OCI-LY1 (cell line): ENCODE measurements around the gene FBXO8.

Experiments
- CTCF ChIP-seq: fragments of 200-600 bp; sonication (generic), shearing (Covaris generic); IDR thresholded peaks from 2 replicates; pipeline ENCODE4 v1.5.1; 2017; ENCODE audit warnings: mild to moderate bottlenecking, antibody characterized with exemption, low read length, moderate library complexity, mixed read lengths
- EZH2 ChIP-seq: fragments of 200-600 bp; sonication (generic), shearing (Covaris generic); IDR thresholded peaks from 2 replicates; pipeline ENCODE4 v1.8.0; 2017; ENCODE audit warnings: borderline replicate concordance, mixed run types, mild to moderate bottlenecking, antibody characterized with exemption, low read length, moderate library complexity, mixed read lengths

DNA sequence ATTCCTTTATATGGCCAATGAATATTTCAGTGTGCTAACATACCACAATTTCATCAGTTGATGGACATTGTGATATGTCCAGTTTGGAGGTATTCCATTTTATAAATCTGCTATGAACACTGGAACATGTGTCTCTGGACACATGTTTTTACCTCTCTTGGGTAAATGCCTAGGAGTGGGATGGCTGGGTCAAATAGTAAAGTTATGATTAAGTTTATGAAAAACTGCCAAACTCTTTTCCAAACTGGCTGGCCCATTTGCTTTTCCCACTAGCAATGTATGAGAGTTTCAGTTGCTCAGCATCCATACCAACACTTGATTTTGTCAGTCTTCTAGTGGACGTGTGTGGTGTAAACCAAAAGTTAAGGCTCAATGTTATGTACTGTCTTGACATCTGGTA lies 40.8 kb upstream of the FBXO8 start:
- TF ChIP-seq EZH2: no peak
- TF ChIP-seq CTCF: no peak
